Skeletal muscle cell (primary cell): ENCODE data around the gene XCL1.
"Not testable (repeated sequence)": the region's sequence is repeated elsewhere in the genome, so short reads cannot be mapped to it uniquely, and the experiment has no call there.

Experiments used
- DNase-seq: peaks from one replicate; pipeline ENCODE4 v3.0.0-alpha.2; 2010; ENCODE audit warnings: low read depth
- H3K4me3 ChIP-seq: 2 replicates; pipeline ENCODE4 v1.5.1; 2011; ENCODE audit warnings: low read depth, mild to moderate bottlenecking, control low read depth, low read length, moderate library complexity

The XCL1 gene

DNA sequence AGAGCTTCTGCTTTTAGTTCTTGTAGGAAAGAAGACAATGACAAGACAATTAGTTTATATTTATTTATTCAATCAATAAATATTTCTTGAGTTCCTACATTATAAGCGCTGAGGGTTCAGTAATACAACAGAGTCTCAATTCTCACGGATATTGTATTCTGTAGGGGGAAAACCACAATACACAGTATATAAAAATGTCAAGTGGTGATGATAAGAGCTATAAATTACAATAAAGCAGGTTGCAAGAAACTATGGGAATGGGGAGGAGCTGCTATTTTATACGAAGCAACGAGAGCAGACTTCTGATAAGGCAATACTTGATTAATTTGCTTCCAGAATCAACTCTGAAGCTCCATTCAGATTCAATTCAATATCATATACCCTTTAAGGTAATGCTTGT lies 10.6 kb upstream of the XCL1 start:
- no peak for DNase-seq
- H3K4me3 ChIP-seq = no peak overlapping the region

DNA sequence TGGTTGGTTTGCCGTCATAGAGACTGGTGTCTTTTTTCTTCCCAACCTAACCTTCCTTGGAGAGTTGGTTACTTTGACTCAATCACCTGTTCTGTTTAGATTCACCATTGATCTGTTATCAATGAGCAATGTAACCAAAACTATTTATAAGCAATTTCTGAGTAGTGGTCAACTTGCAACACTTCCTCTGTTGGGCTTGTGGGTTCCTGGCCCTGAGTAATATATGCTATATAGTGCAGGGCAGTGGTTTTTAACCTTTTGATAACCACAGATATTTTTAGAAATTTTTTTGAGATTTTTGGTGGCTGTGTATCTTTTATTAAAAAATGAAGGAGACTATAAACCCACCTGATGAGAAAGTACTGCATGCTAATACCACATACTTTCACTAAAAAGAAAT lies 9.4 kb upstream of the XCL1 start:
- H3K4me3 ChIP-seq = no peak overlapping the region
- no peak for DNase-seq

DNA sequence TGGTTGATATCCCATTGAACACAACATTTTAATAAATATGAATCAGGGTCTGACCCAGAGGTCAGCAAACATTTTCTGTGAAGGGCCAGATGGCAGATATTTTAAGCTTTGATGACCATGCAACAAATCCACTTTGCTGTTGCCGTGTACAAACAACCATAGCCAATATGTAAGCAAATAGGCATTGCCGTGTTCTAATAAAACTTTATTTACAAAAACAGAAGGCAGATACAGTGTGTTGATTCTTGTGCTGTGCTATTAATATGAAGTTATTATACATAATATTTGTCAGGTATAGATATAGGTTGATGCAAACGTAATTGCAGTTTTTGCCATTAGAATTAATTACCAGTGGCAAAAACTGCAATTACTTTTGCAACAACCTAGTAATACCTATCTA lies 8.8 kb upstream of the XCL1 start:
- no peak for DNase-seq
- no peak overlapping the region for H3K4me3 ChIP-seq

- H3K4me3 ChIP-seq = no peak overlapping the region
- DNase-seq = no peak
These were observed 8.1 kb upstream of the XCL1 start for GRCh38 chr1:168568346-168568745.

DNA sequence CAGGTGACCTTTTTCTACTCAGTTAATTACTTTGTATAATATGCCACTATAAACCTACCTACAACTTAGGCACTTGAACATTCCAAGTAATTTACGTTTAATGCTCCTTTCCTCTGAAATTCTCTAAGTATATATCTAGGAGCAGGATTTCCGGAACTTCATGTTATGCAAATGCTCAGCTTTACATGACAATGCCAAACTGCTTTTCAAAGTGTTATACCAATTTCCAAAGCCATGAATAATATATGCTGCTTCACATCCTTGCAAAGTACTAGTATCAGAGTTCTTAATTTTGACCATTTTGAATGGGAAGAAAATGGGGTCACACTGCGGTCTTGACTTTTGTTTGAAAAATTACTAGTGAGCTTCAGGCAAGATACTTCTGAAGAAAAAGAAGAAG lies 5.8 kb upstream of the XCL1 start:
- DNase-seq = no peak
- no peak overlapping the region for H3K4me3 ChIP-seq

- no peak overlapping the region for H3K4me3 ChIP-seq
- no peak for DNase-seq
These were observed 3.8 kb upstream of the XCL1 start for GRCh38 chr1:168572633-168573032.

- H3K4me3 ChIP-seq, DNase-seq: not testable (repeated sequence)
These were observed 2.2 kb upstream of the XCL1 start for GRCh38 chr1:168574234-168574633.

- not testable (repeated sequence) for DNase-seq, H3K4me3 ChIP-seq
These were observed 2.3 kb downstream of the XCL1 start for GRCh38 chr1:168578531-168579185.

DNA sequence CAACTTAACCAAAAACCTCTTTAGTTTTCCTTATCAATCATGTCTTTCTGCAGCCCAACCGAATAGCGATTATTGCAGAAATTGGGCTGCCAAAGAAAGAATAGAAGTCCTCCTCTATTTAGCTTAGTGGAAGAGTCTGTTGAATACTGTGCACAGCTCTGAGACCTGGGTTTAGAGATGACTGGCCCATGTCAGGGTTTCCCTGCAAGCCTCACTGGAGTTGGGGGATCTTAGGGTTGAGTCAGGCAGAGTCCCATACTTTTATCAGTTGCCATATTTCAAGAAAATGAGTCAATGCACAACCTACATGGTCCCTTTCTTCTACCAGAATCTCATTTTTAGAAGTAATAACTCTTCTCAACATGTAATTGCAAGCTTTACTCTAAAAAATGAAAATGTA lies 3.9 kb downstream of the XCL1 start:
- not testable (repeated sequence) for H3K4me3 ChIP-seq, DNase-seq

- H3K4me3 ChIP-seq, DNase-seq: not testable (repeated sequence)
These were observed 4.6 kb downstream of the XCL1 start for GRCh38 chr1:168580991-168581390.

- no peak overlapping the region for H3K4me3 ChIP-seq
- DNase-seq = no peak
These were observed 5.6 kb downstream of the XCL1 start for GRCh38 chr1:168581817-168582572.

GRCh38 chr1:168582688-168583336 lies 6.4 kb downstream of the XCL1 start:
- peak; percentile 31 for DNase-seq
- H3K4me3 ChIP-seq = no peak overlapping the region

DNA sequence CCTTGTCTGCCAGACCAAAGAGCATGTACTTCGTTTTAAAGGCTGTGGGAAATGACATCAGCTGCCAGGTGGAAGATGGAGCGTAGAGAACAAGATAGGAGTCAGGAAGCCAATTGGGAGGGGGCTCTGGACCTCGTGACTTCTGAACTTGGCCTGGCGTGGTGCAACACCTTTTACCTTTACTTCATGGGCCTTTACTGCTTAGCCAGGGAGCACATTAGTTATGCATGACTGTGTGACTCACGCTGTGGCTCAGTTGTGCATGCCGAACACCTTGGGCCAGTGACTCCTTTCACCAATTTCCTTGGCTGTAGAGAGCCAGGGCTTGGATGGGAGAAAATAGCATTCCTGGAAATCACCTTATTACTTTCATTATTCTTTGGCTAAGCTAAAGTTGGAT lies 7.2 kb downstream of the XCL1 start:
- no peak for DNase-seq
- no peak overlapping the region for H3K4me3 ChIP-seq

GRCh38 chr1:168585191-168585590 lies 8.8 kb downstream of the XCL1 start:
- peak; percentile 41 for DNase-seq
- no peak overlapping the region for H3K4me3 ChIP-seq

DNA sequence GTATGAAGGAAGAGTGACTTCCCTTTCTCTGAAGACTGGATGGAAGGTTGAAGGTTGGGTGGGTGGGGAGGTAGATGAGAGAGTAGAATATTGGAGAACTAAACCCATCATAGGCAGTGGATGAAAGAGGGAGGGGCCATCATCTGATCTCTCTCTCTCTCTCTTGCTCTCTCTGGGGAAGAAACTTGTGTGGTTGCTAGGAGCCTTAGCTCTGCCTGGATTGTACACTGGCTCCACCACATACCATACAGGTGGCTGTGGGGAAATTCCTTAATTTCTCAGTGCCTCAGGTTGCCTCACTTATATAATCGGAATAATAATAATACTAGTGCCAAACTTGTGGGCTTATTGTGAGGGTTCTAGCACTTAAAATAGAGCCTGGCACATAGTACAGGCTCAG lies 9.5 kb downstream of the XCL1 start:
- DNase-seq = no peak
- no peak overlapping the region for H3K4me3 ChIP-seq

DNA sequence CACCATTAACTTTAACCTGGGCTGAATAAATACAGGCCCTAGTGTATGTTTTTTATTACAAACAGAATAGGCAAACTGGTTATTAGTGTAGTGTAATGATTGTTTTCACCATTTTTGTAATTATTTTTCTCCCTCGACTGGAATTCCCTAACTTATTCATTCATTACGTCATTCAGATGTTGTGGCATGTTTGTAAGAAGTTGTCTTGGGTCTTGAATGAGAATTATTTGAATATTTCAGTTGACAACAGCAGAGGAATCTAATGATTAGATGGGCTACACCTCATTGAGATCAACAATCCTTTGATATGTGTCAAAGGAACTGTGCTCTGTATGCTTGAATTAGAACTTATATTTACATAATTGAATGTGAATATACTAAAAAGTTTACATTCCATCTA lies 12.8 kb downstream of the XCL1 start:
- H3K4me3 ChIP-seq = no peak overlapping the region
- DNase-seq = no peak

GRCh38 chr1:168591066-168591465 lies 14.7 kb downstream of the XCL1 start:
- no peak for DNase-seq
- no peak overlapping the region for H3K4me3 ChIP-seq

DNA sequence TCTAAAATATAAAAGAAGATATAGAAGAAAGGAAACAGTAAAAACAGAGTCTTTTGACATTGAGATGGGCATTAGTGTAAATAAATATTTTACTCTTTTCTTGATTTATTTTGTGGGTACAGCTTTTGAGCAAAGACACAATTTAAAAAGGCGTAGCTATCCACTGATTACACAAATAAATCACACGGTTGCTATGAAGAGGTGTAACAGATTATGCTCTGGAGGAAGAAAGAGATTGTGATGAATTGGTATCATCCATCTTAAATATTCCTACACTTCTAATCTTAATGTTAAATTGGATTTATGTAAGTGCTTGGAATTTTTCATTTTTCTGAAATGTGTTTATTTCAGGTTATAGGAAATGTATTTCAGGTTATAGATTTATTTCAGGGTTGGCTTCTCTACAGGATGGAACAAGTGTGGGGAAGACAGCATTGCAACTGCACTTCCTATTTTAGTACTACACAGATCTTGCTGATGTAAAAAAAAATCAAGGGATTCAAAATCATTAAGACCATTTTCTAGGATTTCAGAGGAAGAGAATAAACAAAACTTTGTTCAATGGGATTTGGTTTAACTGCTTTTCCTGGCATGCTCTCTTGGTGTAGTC lies 15.3 kb downstream of the XCL1 start:
- no peak overlapping the region for H3K4me3 ChIP-seq
- DNase-seq = no peak

DNA sequence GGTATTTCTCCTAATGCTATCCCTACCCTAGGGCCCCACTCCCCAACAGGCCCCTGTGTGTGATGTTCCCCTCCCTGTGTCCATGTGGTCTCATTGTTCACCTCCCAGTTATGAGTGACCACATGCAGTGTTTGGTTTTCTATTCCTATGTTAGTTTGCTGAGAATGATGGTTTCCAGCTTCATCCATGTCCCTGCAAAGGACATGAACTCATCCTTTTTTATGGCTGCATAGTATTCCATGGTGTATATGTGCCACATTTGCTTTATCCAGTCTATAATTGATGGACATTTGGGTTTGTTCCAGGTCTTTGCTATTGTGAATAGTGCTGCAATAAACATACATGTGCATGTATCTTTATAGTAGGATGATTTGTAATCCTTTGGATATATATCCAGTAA lies 19.0 kb downstream of the XCL1 start:
- DNase-seq, H3K4me3 ChIP-seq: not testable (repeated sequence)

DNA sequence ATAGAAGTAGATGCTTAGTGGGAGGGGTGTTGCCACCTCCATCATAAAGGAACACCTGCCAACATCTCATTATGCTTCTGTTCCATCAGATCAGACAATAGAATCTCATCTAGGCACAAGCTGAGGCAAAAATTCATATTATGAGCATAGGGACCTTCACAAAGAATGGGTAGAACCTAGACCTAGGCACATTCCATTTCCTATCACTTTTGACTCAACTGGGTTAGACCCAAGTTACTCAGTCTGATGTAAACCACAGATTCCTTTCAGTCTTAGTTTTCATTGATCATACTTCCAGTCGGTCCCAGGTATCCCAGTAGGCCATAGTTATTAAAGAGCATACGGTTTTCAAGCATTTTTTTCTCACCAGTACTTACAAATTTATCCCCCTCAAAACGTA lies 21.7 kb downstream of the XCL1 start:
- no peak overlapping the region for H3K4me3 ChIP-seq
- no peak for DNase-seq
